ENCODE results near the gene KIAA0586. TPM values are rescaled to one million over a fixed set of nuclear protein-coding genes. Genes with fewer than 3 reads are reported as not detected.

Gene KIAA0586
- total and polyA plus RNA-seq, 2 of the 13 experiments (the other 11 are each of a cell fraction or from before 2014, with no cell fraction given): 12.6 to 25.2 TPM

DNA sequence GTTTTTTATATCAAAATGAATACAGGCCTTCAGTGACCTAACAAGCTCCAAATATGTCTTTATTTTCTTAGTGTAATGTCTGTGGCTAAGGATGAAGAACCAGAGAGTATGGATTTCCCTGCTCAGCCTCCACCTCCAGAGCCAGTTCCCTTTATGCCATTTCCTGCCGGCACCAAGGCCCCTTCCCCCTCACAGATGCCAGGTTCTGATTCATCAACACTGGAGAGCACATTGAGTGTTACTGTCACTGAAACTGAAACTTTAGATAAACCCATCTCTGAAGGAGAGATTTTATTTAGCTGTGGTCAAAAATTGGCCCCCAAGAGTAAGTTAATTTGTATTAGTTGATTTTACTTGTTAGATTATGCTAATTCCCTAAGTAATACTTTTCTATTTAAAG is 61.0 kb downstream of the KIAA0586 start:
- H3K36me3 ChIP-seq (replicated peaks in 1 of 2; ENCODE audit: control insufficient read depth in 1 of 2, insufficient read depth in 2 of 2, low read length in 2 of 2): peaks cover 4 to 30% of the 10 kb centered on the region in 2 experiments
- no peaks in the 10 kb centered on the region for H3K27me3 ChIP-seq (ENCODE audit: control insufficient read depth in 1 of 2, insufficient read depth in 2 of 2, low read length in 2 of 2)
- 100% methylated on average over 1 of the region's 1 CpG for WGBS (ENCODE audit: low lambda C conversion rate)
- intact Hi-C loops (cut with micrococcal nuclease; ENCODE audit: unreplicated experiment): no loop called here
- no peaks in the 10 kb centered on the region for H3K9me3 ChIP-seq (ENCODE audit: low read length)
- no peak overlapping the region for H2AFZ ChIP-seq (ENCODE audit: low read length)
- H4K20me1 ChIP-seq (ENCODE audit: insufficient read depth, low read length): no peaks in the 10 kb centered on the region
- no peak overlapping the region for H3K4me2 ChIP-seq (ENCODE audit: low read depth, low read length)
- ChIA-PET POLR2A (no interaction called here), CTCF (ENCODE audit: low intra/inter-chr PET ratio, low total read pairs) (no interaction called here)
- BruUV-seq (replicated peaks): no TSS peak
- no peak overlapping the region for H3K9ac ChIP-seq (ENCODE audit: insufficient read depth, low read depth, low read length)
- DNase-seq (ENCODE audit: low spot score): no peak
- no peak overlapping the region for H3K27ac ChIP-seq (ENCODE audit: extremely low read length, insufficient read depth, low read length)
- ATAC-seq: no peak
- TF ChIP-seq KLF15 (CRISPR knock-in tag; IDR thresholded peaks at IDR 0.05; ENCODE audit: borderline replicate concordance) (no peak), ZNF101 (CRISPR knock-in tag; IDR thresholded peaks at IDR 0.05; ENCODE audit: borderline replicate concordance, low read depth) (no peak), ZNF224 (CRISPR knock-in tag; IDR thresholded peaks at IDR 0.05) (no peak)
- no peak overlapping the region for H3K4me3 ChIP-seq (replicated peaks in 1 of 3; ENCODE audit: insufficient read depth in 1 of 3, low read depth in 2 of 3, low read length in 3 of 3)
- in situ Hi-C loops (cut with HindIII; ENCODE audit: extremely low pct_ligation_motif_present, low pct_unique_long_range_greater_than_20kb): no loop called here
- H3K79me2 ChIP-seq (ENCODE audit: insufficient read depth, low read length): no peaks in the 10 kb centered on the region
- FAIRE-seq: no peak
- no peaks in the 10 kb centered on the region for H3K4me1 ChIP-seq (ENCODE audit: insufficient read depth, low read length)

DNA sequence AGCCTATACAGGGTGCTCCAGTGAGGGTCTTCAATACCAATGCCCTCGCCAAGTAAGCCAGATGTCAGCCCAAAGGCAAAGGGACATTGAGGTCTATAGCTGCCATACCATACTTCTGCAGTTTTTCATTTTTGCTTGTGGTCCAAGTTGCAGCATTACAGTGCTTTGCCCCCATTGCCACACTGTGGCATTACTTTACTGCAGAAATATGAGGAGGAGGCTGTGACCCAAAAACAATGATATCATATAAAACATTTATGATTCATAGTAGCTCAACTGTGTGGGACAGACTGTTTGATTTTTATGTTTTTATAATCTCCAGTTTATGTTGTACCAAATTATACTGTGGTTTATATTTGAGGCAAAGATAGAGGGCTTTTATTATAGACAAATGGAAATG is 64.1 kb downstream of the KIAA0586 start:
- no peak for FAIRE-seq
- no peaks in the 10 kb centered on the region for H3K79me2 ChIP-seq (ENCODE audit: insufficient read depth, low read length)
- no peak overlapping the region for H3K9ac ChIP-seq (ENCODE audit: insufficient read depth, low read depth, low read length)
- no peaks in the 10 kb centered on the region for H3K4me1 ChIP-seq (ENCODE audit: insufficient read depth, low read length)
- no peaks in the 10 kb centered on the region for H3K27me3 ChIP-seq (ENCODE audit: control insufficient read depth in 1 of 2, insufficient read depth in 2 of 2, low read length in 2 of 2)
- no TSS peak for BruUV-seq (replicated peaks)
- peaks cover 4 to 30% of the 10 kb centered on the region in 2 experiments for H3K36me3 ChIP-seq (replicated peaks in 1 of 2; ENCODE audit: control insufficient read depth in 1 of 2, insufficient read depth in 2 of 2, low read length in 2 of 2)
- ChIA-PET CTCF (ENCODE audit: low intra/inter-chr PET ratio, low total read pairs) (no interaction called here), POLR2A (no interaction called here)
- H3K4me3 ChIP-seq (replicated peaks in 1 of 3; ENCODE audit: insufficient read depth in 1 of 3, low read depth in 2 of 3, low read length in 3 of 3): no peak overlapping the region
- no peaks in the 10 kb centered on the region for H4K20me1 ChIP-seq (ENCODE audit: insufficient read depth, low read length)
- intact Hi-C loops (cut with micrococcal nuclease; ENCODE audit: unreplicated experiment) (no loop called here), in situ Hi-C loops (cut with HindIII; ENCODE audit: extremely low pct_ligation_motif_present, low pct_unique_long_range_greater_than_20kb) (no loop called here)
- ATAC-seq: no peak
- no peak overlapping the region for H2AFZ ChIP-seq (ENCODE audit: low read length)
- TF ChIP-seq KLF9 (CRISPR knock-in tag; IDR thresholded peaks at IDR 0.05; ENCODE audit: low read depth): no peak
- TF ChIP-seq RFXAP (CRISPR knock-in tag; IDR thresholded peaks at IDR 0.05; ENCODE audit: borderline replicate concordance): no peak
- TF ChIP-seq MED13 (CRISPR knock-in tag; IDR thresholded peaks at IDR 0.05): no peak
- TF ChIP-seq EP300 (IDR thresholded peaks at IDR 0.05; ENCODE audit: low read depth in 2 of 2, low read length in 2 of 2): no peak
- TF ChIP-seq EP300 (CRISPR knock-in tag; IDR thresholded peaks at IDR 0.05; ENCODE audit: borderline replicate concordance): no peak
- TF ChIP-seq, protein P1, sequence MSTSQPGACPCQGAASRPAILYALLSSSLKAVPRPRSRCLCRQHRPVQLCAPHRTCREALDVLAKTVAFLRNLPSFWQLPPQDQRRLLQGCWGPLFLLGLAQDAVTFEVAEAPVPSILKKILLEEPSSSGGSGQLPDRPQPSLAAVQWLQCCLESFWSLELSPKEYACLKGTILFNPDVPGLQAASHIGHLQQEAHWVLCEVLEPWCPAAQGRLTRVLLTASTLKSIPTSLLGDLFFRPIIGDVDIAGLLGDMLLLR (CRISPR knock-in tag; IDR thresholded peaks at IDR 0.05): no peak
- no peak for TF ChIP-seq ZBTB8A (CRISPR knock-in tag; IDR thresholded peaks at IDR 0.05; ENCODE audit: borderline replicate concordance, low read depth)
- no peak for DNase-seq (ENCODE audit: low spot score)
- H3K27ac ChIP-seq (ENCODE audit: extremely low read length, insufficient read depth, low read length): no peak overlapping the region
- no peaks in the 10 kb centered on the region for H3K9me3 ChIP-seq (ENCODE audit: low read length)
- 100% methylated on average over 1 of the region's 1 CpG for WGBS (ENCODE audit: low lambda C conversion rate)
- no peak overlapping the region for H3K4me2 ChIP-seq (ENCODE audit: low read depth, low read length)

Data from HepG2 (cell line).